ELF-1 (cell line): ENCODE measurements around the gene FRRS1.
"Not testable (repeated sequence)": the region's sequence is repeated elsewhere in the genome, so short reads cannot be mapped to it uniquely, and the experiment has no call there.

Experiments
- DNase-seq: peaks from one replicate; pipeline ENCODE4 v3.0.0-alpha.2; 2016; ENCODE audit warnings: low read depth, low spot score

The FRRS1 gene, protein sequence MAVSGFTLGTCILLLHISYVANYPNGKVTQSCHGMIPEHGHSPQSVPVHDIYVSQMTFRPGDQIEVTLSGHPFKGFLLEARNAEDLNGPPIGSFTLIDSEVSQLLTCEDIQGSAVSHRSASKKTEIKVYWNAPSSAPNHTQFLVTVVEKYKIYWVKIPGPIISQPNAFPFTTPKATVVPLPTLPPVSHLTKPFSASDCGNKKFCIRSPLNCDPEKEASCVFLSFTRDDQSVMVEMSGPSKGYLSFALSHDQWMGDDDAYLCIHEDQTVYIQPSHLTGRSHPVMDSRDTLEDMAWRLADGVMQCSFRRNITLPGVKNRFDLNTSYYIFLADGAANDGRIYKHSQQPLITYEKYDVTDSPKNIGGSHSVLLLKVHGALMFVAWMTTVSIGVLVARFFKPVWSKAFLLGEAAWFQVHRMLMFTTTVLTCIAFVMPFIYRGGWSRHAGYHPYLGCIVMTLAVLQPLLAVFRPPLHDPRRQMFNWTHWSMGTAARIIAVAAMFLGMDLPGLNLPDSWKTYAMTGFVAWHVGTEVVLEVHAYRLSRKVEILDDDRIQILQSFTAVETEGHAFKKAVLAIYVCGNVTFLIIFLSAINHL

DNA sequence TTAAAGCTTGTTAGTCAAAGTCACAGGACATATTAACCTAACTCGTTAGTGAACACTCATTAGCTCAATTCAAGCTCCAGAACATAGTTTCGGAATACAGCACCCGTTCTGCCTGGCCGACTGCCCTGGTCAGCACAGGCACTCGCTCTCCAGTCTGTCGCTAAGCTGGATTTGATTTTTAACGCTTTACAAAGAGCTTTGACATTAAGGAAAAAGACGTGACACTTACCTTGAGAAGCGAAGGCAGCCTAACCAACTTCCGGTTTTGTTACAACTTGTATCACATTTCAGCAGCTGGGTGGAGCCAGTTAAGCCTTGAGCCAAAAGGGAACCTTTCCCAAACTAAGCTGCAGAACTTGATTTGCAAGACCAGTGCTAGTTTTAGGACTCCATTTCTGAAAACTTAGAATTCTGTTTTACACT, at the start of gene FRRS1:
Gene FRRS1, minus strand, starts transcription at position 258 of the 423 bp plus-strand sequence. CDS start 17,867 bp downstream, outside the sequence.
- peak; percentile 84 for DNase-seq

DNA sequence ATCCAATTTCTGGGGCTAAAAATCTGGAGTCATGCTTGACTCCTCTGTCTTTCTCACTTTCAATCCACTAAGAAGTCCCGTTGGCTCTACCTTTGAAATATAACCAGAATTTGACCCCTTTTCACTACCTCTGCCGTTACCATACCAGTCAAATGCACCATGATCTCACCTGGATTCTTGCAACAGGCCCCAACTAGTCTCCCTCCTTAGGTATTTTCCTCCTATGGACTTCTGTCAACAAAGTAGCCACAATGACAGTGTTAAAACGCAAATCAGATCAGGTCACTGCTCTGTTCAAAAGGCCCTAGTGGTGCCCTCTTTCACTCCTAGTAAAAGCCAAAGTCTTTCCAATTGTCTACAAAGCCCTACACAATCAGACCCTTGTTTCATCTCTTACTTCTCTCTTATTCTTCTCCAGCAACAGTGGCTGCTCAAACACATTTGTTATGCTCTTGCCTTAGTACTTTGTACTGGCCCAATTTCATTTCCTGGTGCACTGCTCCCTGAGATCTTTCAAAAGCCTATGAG, 48.0 kb upstream of the FRRS1 start:
- DNase-seq, result no peak

- DNase-seq, result no peak
These were observed 45.3 kb upstream of the FRRS1 start for GRCh38 chr1:99811747-99812146.

DNA sequence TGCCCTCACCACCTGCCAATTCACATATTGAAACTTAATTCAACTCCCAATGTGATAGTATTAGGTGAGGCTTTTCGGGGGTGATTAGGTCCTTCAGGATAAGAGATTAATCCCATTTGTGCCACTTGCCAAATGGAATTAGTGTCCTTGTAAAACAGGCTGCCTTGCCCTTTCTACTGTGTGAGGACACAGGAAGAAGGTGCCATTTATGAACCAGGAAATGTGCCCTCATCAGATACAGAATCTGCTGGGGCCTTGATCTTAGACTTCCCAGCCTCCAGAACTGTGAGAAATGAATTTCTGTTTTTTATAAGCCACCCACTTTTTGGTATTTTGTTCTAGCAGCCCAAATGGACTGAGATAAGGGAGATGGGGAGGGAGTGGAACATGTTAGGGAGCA, 44.6 kb upstream of the FRRS1 start:
- no peak for DNase-seq

- DNase-seq, result peak; percentile 63
These were observed 42.1 kb upstream of the FRRS1 start for GRCh38 chr1:99808391-99809115.

GRCh38 chr1:99806882-99807281, 40.4 kb upstream of the FRRS1 start:
- DNase-seq, result no peak

DNA sequence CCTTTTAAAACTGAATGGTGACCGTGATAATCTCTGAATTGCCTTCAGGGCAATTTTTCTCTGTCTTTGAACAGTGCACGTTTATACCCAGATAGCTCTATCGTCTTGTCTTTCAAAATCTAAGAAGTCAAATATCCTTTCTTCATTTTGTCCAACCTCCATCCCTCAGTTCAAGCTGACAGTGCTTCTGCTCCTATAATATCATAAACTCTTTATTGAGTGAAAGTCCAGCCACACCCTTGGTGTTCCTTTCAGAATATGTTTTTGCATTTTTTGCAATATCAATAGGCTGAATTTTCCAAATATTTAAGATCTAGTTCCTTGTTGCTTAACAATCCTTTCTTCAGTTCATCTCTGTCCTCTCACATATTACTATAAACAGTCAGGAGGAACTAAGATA, 35.1 kb upstream of the FRRS1 start:
- DNase-seq, result no peak

DNA sequence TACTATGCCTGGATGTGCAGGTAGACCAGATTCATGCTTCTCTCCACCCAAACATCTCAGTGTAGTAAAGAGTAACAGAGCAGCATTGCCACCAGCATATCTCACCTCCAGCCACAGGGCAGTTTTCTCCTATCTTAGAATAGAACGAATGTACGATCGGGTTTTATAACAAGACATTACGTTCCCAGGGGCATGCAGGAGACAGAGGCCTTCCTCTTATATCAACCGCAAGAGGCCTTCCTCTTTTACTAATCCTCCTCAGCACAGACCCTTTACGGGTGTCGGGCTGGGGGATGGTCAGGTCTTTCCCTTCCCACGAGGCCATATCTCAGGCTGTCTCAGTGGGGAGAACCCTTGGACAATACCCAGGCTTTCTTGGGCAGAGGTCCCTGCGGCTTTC, 27.4 kb upstream of the FRRS1 start:
- DNase-seq, result not testable (repeated sequence)

- no peak for DNase-seq
These were observed 23.3 kb upstream of the FRRS1 start for GRCh38 chr1:99789715-99790114.

DNA sequence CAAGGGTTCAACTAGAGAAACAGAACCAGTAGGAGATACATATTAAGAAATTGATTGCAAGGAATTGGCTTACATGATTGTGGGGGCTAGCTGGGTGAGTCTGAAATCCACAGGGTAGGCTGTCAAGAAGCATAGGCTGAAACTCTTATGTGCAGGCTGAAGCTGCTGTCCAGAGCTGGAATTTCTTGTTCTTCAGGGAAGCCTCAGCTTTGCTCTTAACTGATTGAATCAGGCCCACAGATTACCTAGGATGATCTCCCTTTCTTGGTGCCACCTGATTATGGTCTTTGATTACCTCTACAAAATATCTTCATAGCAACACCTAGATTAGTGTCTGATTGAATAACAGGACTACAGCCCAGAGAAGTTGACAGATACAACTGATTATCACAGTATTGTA, 22.5 kb upstream of the FRRS1 start:
- DNase-seq, result no peak

- no peak for DNase-seq
These were observed 20.5 kb upstream of the FRRS1 start for GRCh38 chr1:99786751-99787501.

DNA sequence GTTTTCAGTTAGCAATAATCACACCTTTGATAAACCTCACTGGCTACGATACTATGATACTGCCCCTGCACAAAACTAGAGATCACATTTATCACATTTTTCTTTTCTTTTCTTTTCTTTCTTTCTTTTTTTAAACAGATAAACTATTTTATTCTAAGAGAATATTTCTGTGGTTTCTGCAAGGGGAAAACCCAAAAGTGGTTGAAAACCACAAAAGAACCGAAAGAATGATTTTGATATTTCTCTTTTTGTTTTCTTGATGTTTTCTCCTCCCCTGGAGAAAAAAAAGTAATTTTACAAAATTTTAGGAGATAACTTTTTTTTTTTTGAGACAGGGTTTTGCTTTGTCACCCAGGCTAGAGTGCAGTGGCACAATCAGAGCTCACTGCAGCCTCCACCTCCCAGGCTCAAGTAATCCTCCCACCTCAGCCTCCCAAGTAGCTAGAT, 18.4 kb upstream of the FRRS1 start:
- DNase-seq, result no peak

DNA sequence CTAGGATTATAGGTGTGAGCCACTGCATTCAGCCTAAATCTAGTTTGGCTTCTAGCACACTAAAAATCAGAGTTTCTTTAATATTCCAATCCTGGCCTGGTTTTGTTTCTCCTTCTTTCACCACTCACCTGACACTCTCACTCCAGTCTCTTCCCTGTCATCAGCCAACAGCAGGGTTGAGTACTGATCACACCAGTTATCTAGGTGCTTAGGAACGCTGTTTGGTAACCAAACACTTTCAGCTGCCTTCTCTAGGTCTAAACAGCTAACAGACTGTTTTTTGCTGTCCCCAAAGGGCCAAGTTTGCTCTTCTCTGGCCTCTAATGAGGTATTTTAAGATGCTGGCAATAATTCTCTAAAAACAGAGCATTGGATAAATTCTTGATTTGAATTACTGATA, 17.7 kb upstream of the FRRS1 start:
- no peak for DNase-seq

DNA sequence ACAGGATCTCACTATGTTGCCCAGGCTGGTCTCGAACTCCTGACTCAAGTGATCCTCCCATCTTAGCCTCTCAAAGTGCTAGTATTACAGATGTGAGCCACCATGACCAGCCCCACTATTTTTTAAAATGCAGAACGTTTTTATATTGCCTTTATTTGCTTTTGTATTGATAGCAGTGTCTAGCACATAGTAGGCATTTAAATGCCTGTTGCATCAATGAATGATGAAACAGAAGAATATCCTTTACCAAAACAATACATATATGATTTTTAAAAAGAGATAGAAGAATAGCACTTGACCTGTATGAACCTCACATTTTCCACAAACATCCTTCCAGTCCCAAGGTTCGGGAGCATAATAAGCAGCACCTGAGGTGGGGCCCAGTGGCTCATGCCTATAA, 16.5 kb upstream of the FRRS1 start:
- DNase-seq, result no peak

DNA sequence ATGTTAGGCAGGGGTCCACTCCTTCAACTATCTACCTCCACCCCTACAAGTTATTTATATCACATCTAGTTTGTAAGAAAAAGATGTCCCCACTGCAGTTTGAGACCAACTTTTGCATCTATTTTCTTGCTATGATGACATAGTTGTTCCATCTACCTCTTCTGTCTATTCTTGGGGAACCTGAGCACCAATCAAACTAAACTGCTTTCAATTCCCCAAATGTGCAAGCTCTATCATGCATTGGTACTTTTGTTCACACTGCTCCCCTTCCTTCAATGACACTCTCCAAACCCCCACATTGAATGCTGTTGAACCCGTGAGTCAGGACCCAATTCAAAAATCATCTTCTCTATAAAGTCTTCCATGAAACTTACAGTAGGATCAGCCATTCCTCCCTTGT, 16.0 kb upstream of the FRRS1 start:
- DNase-seq, result no peak

DNA sequence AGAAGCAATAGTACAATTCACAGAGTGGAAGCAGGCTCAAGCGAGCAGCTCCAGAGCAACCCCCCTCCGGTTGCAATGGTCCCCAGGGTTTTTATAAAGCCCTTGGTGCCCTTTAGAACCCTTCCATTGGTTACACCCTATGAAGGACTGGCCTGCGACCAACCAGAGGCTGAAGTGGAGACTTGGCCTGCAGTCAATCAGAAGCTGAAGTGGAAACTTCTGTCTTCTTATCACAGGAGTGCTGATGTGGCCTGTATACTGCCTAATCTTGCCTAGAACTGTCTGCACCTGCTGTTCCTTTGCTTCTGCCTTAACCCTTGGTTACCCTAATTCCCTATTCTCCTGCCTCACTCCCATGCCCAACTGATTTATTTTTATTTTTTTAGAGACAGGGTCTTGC, 15.4 kb upstream of the FRRS1 start:
- DNase-seq, result no peak

GRCh38 chr1:99777752-99778151, 11.3 kb upstream of the FRRS1 start:
- no peak for DNase-seq

DNA sequence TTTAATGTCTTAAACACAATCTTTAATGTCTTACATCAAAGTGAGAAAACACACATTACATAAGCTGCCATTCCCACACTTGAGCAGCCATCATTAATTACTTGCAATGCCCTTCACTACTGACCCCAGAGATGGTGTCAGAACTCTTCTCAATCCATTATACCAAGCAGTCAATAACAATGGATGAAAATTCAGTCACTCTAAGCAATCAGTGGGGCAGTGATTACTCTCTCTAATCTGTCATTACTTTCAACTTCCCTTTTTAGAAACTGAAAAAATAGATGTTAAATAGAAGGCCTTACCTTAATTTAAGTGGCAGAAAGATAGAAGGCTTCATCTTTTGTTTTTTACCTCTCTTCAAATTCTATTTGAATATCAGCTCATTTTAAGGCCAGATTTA, 9.7 kb upstream of the FRRS1 start:
- no peak for DNase-seq

DNA sequence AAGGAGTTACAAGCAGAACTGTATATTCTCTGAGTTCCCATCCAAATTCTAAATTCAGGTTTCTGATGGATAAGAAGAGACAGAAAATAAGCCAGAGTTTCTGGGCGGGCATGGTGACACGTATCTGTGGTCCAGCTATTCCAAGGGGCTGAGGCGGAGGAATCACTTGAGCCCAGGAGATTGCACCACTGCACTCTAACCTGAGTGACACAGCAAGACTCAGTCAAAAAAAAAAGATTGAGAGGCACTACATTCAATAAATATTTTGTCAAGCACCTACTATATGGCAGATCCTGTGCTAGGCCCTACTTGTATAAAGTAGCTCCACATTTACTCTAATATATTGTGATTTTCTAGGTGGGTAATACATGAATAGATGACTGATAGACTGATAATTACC, 6.4 kb upstream of the FRRS1 start:
- DNase-seq, result no peak

DNA sequence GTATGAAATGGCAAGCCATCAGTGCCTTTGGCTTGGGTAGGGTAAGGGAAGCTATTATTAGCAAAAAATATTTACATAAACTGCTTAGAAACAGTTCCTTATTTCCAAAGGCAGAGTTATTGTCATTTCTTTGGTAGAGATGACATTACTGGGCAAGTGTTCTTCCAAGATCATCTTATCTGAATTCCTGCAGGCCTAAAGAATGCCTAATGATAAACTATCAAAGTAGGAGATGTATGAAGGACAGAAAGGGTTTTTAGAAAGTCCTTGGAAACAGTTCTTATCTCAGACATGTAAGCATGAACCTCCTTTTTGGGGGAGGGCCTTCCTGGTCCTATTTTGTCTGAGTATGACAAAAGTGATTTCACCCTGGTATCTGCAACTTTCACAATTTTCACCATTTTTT, 5.1 kb upstream of the FRRS1 start:
- DNase-seq, result no peak

DNA sequence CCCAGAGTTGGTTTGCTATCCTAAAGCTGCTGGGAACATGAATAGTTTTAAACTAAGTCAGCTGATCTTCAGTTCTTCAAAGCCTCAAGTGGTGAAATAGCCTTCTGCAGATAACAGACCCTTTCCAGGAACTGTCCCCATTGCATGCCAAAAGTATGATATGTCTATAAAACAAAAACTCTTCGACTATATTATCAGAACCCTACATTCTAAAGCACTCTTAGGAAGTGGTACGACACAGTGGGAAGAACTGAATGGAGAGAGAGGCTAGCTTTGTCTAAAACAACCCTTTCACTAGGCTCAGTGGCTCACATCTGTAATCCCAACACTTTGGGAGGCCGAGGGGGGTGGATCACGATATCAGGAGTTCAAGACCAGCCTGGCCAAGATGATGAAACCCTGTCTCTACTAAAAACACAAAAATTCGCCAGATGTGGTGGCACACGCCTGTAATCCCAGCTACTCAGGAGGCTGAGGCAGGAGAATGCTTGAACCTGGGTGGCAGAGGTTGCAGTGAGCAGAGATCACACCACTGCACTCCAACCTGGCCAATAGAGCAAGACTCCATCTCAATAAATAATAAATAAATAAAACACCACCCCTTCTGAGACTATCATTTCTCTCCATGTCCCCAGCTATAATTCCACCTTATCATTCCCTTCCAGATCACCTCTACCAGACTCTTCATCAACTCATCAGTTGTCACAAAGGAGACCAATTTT, 2.2 kb upstream of the FRRS1 start:
- no peak for DNase-seq
